HUES64 (cell line): ENCODE results near the gene SUMO2.
"Not testable (repeated sequence)": the region's sequence is repeated elsewhere in the genome, so short reads cannot be mapped to it uniquely, and the experiment has no call there.

ENCODE experiments used
- H3K27ac ChIP-seq: 2 replicates; pipeline ENCODE4 v1.7.0; 2013; ENCODE audit warnings: low read depth, low read length, inconsistent platforms
- H3K27me3 ChIP-seq: 2 replicates; pipeline ENCODE4 v1.6.1; 2013; ENCODE audit warnings: mild to moderate bottlenecking, low read length; ENCODE audit not compliant: insufficient read depth
- H3K36me3 ChIP-seq: 2 replicates; pipeline ENCODE4 v1.6.1; 2013; ENCODE audit warnings: mild to moderate bottlenecking, low read length; ENCODE audit not compliant: insufficient read depth
- H3K4me1 ChIP-seq: 2 replicates; pipeline ENCODE4 v1.6.1; 2013; ENCODE audit warnings: mild to moderate bottlenecking, low read length, moderate library complexity; ENCODE audit not compliant: insufficient read depth
- H3K4me3 ChIP-seq: 2 replicates; pipeline ENCODE4 v1.5.1; 2013; ENCODE audit warnings: mild to moderate bottlenecking, low read length, moderate library complexity
- H3K9ac ChIP-seq: 2 replicates; pipeline ENCODE4 v1.6.1; 2013; ENCODE audit warnings: mild to moderate bottlenecking, low read depth, low read length
- H3K9me3 ChIP-seq: 2 replicates; pipeline ENCODE4 v1.6.1; 2013; ENCODE audit warnings: low read depth, low read length; ENCODE audit not compliant: insufficient read depth
- WGBS: fragments of 150-250, 120-280 bp; methylation state at CpG from one replicate; pipeline ENCODE4 v1.1.7; 2013; ENCODE audit warnings: missing lambda C conversion rate; 5-methylcytosine and 5-hydroxymethylcytosine counted together

The SUMO2 gene

GRCh38 chr17:75207760-75208159 lies 25.0 kb upstream of the SUMO2 start:
- Histone ChIP-seq H3K9me3 (no peaks in the 10 kb centered on the region), H3K4me3 (no peak overlapping the region), H3K36me3 (peaks cover 40% of the 10 kb centered on the region), H3K9ac (no peak overlapping the region), H3K27ac (no peak overlapping the region), H3K4me1 (no peaks in the 10 kb centered on the region), H3K27me3 (no peaks in the 10 kb centered on the region)
- 87% methylated on average over 12 of the region's 12 CpGs for WGBS

GRCh38 chr17:75207050-75207407 lies 24.3 kb upstream of the SUMO2 start:
- not testable (repeated sequence) for H3K27me3 ChIP-seq, H3K9ac ChIP-seq, H3K27ac ChIP-seq, H3K9me3 ChIP-seq, H3K4me1 ChIP-seq
- Histone ChIP-seq H3K36me3 (peaks cover 33% of the 10 kb centered on the region), H3K4me3 (peak overlapping the region; percentile 94)
- 95% methylated on average over 8 of the region's 8 CpGs for WGBS

DNA sequence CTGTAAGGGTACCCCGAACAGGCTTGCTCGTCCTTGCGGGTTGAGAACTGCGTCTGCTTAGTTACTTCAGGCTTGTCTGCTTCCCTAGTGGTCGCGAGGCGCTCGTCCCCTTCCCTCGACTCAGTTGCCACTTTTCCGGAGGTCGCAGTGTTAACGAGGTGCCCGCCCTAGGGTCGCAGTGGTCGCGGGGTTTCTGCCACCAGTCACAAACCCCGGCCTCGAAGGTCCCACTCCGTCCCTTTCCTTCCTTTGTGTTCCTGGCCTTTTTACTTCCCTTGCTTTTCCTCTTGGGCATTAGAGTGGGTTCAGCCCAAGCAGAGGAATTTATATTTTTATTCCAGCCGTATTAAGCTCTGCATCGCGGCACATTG lies 23.0 kb upstream of the SUMO2 start:
- H3K27ac ChIP-seq, result peak overlapping the region; percentile 100
- H3K36me3 ChIP-seq, result peaks cover 22% of the 10 kb centered on the region

DNA sequence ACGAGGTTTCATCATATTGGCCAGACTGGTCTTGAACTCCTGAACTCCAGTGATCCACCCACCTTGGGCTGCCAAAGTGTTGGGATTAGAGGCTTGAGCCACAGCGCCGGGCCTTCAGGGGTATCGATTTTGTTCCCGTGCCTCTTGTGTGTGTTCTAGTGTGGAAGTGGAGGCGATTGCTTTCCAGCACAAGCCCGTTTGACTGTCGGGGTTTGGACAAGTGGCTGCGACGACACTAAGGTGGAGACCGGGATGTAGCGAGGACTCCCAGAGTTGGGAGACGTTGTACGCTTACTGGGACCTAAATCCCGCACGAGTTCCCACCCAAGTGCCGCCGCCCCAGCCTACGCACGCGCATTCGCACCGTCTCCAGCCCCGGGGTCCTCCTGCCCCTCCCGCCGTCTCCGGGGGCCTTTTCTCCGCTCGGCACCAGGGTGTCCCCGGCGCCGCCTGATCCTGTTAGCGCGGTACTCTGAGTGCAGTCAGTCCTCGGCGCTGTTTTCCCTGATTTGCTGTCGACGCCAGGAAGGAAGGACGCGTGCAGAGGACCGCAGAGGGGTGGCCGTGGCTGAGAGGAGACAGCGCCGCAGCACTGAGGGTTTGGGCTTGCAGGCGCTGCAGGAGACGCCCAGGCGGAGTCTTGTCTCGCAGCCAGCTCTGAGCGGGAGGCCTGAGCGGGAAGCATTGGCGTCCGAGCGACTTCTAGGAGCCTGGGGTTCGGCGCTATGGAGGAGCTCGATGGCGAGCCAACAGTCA lies 22.5 kb upstream of the SUMO2 start, which contains the start of gene NUP85:
NUP85 (plus strand) TSS at position 643 of the 756 bp plus-strand sequence; CDS start at position 726, 83 bp downstream.
- peak within 1 kb of the TSS; percentile 100 for H3K27ac ChIP-seq
- under 1% methylated on average over 57 of the region's 57 CpGs for WGBS
- H3K4me1 ChIP-seq, result no peaks in the 10 kb centered on the region
- peak within 1 kb of the TSS; percentile 98 for H3K9ac ChIP-seq
- H3K27me3 ChIP-seq, result no peaks in the 10 kb centered on the region
- no peaks in the 10 kb centered on the region for H3K9me3 ChIP-seq
- peaks cover 18% of the 10 kb centered on the region for H3K36me3 ChIP-seq
- peak within 1 kb of the TSS; percentile 94 for H3K4me3 ChIP-seq

More for the DNA sequence above, 23.0 kb upstream of the SUMO2 start:
- peak overlapping the region; percentile 98 for H3K9ac ChIP-seq
- no peaks in the 10 kb centered on the region for H3K27me3 ChIP-seq
- no peaks in the 10 kb centered on the region for H3K4me1 ChIP-seq
- H3K9me3 ChIP-seq, result no peaks in the 10 kb centered on the region
- peak overlapping the region; percentile 94 for H3K4me3 ChIP-seq
- under 1% methylated on average over 22 of the region's 22 CpGs for WGBS

GRCh38 chr17:75199886-75200618 lies 17.3 kb upstream of the SUMO2 start:
- Histone ChIP-seq H3K9ac (no peak overlapping the region), H3K4me3 (no peak overlapping the region), H3K36me3 (no peaks in the 10 kb centered on the region), H3K27ac (no peak overlapping the region), H3K4me1 (no peaks in the 10 kb centered on the region), H3K27me3 (no peaks in the 10 kb centered on the region), H3K9me3 (no peaks in the 10 kb centered on the region)
- WGBS, result 93% methylated on average over 5 of the region's 6 CpGs

GRCh38 chr17:75194879-75195278 lies 12.1 kb upstream of the SUMO2 start:
- Histone ChIP-seq H3K4me1 (no peaks in the 10 kb centered on the region), H3K4me3 (no peak overlapping the region), H3K9ac (no peak overlapping the region), H3K27ac (no peak overlapping the region), H3K9me3 (no peaks in the 10 kb centered on the region), H3K36me3 (no peaks in the 10 kb centered on the region), H3K27me3 (no peaks in the 10 kb centered on the region)
- WGBS, result 92% methylated on average over 4 of the region's 5 CpGs

- H3K9me3 ChIP-seq, result no peaks in the 10 kb centered on the region
- H3K27ac ChIP-seq, result no peak overlapping the region
- H3K36me3 ChIP-seq, result no peaks in the 10 kb centered on the region
- no peaks in the 10 kb centered on the region for H3K4me1 ChIP-seq
- no peak overlapping the region for H3K9ac ChIP-seq
- H3K27me3 ChIP-seq, result no peaks in the 10 kb centered on the region
- WGBS, result 85% methylated on average over 4 of the region's 4 CpGs
- no peak overlapping the region for H3K4me3 ChIP-seq
These were observed 8.8 kb upstream of the SUMO2 start for GRCh38 chr17:75191584-75191983.

- 92% methylated on average over 6 of the region's 6 CpGs for WGBS
These were observed 5.9 kb upstream of the SUMO2 start for GRCh38 chr17:75188614-75189013.

GRCh38 chr17:75183999-75184884 lies 1.5 kb upstream of the SUMO2 start:
- Histone ChIP-seq H3K4me3 (no peak overlapping the region), H3K27ac (no peak overlapping the region), H3K9me3 (no peaks in the 10 kb centered on the region), H3K9ac (no peak overlapping the region), H3K27me3 (no peaks in the 10 kb centered on the region), H3K4me1 (0 out of 2 replicates have a peak, but pooled peaks cover 8% of the 10 kb centered on the region), H3K36me3 (peaks cover 21% of the 10 kb centered on the region)
- WGBS, result 93% methylated on average over 9 of the region's 9 CpGs

More at GRCh38 chr17:75188614-75189013, 5.9 kb upstream of the SUMO2 start:
- no peaks in the 10 kb centered on the region for H3K9me3 ChIP-seq
- no peaks in the 10 kb centered on the region for H3K27me3 ChIP-seq
- H3K4me1 ChIP-seq, result no peaks in the 10 kb centered on the region
- no peak overlapping the region for H3K9ac ChIP-seq
- no peak overlapping the region for H3K4me3 ChIP-seq
- no peaks in the 10 kb centered on the region for H3K36me3 ChIP-seq
- no peak overlapping the region for H3K27ac ChIP-seq

DNA sequence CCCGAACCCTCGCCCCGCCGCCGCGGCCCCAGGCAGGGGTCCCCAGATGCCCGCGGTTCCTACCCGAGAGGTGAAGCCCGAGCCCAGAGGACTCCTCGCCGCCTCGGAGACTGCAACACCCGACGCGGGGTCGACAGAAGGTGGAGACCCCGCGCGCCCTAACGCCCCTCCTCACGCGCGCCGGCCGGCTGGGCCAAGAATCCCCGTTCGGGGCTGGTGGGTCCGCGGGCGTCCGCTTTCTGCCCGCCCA lies 515 bp downstream of the SUMO2 start:
- Histone ChIP-seq H3K27ac (peak overlapping the region; percentile 99), H3K36me3 (peaks cover 41% of the 10 kb centered on the region), H3K4me1 (0 out of 2 replicates have a peak, but pooled peaks cover 8% of the 10 kb centered on the region), H3K27me3 (no peaks in the 10 kb centered on the region), H3K4me3 (peak overlapping the region; percentile 98), H3K9ac (peak overlapping the region; percentile 99), H3K9me3 (no peaks in the 10 kb centered on the region)
- WGBS, result under 1% methylated on average over 33 of the region's 33 CpGs
